K562 (cell line): ENCODE data around the gene CLPSL2. TPM values are rescaled to one million over a fixed set of nuclear protein-coding genes. Genes with fewer than 3 reads are reported as not detected.

Source experiments
- ARNT ChIP-seq, 2 experiments: fragments of 450-650 bp; IDR thresholded peaks; 2 replicates each; pipeline ENCODE4 v1.6.1; 2016; ENCODE audit warnings: mild to moderate bottlenecking in 1 of 2
- BCOR ChIP-seq: fragments of 450-650 bp; IDR thresholded peaks from 2 replicates; pipeline ENCODE4 v1.6.1; 2016
- CBFA2T2 ChIP-seq: fragments of 450-650 bp; conservative IDR thresholded peaks from 2 replicates; pipeline ENCODE4 v1.6.1; 2017; ENCODE audit warnings: mild to moderate bottlenecking
- CHCHD3 ChIP-seq: fragments of 250-450 bp; sonication (Bioruptor Pico); IDR thresholded peaks from 2 replicates; pipeline ENCODE4 v2.1.2; 2022; ENCODE audit warnings: mild to moderate bottlenecking
- DNMT1 ChIP-seq: fragments of 450-650 bp; IDR thresholded peaks from 2 replicates; pipeline ENCODE4 v1.6.1; 2016; ENCODE audit warnings: antibody characterized with exemption, mild to moderate bottlenecking
- E2F3 ChIP-seq: fragments of 250-450 bp; sonication (Bioruptor Pico); IDR thresholded peaks from 2 replicates; pipeline ENCODE4 v1.4.0; 2020; ENCODE audit warnings: mild to moderate bottlenecking
- ESRRA ChIP-seq: fragments of 450-650 bp; IDR thresholded peaks from 2 replicates; pipeline ENCODE4 v1.6.1; 2014; ENCODE audit warnings: low read depth, mild to moderate bottlenecking, moderate library complexity, borderline replicate concordance
- FUS ChIP-seq: fragments of 200-400 bp; formaldehyde crosslinking; optimal IDR thresholded peaks from 2 replicates; pipeline ENCODE3; 2017; ENCODE audit warnings: low read depth, low read length
- GTF2A2 ChIP-seq: IDR thresholded peaks from 2 replicates; pipeline ENCODE4 v1.6.1; 2016; ENCODE audit warnings: mild to moderate bottlenecking, missing genetic modification characterization, missing compliant biosample characterization
- HDAC8 ChIP-seq: fragments of 450-650 bp; IDR thresholded peaks from 2 replicates; pipeline ENCODE4 v1.6.1; 2016; ENCODE audit warnings: mild to moderate bottlenecking, missing genetic modification characterization, moderate library complexity, missing compliant biosample characterization
- MAFK ChIP-seq: IDR thresholded peaks from 2 replicates; pipeline ENCODE4 v1.6.1; 2011; ENCODE audit warnings: low read length, improper control_type of control experiment
- MCM7 ChIP-seq, 2 experiments: fragments of 450-650 bp; IDR thresholded peaks; 2 replicates each; pipeline ENCODE4 v1.6.1; 2016 to 2018
- MTA3 ChIP-seq: fragments of 450-650 bp; formaldehyde crosslinking; IDR thresholded peaks from 2 replicates; pipeline ENCODE4 v1.6.1; 2017; ENCODE audit warnings: mild to moderate bottlenecking, borderline replicate concordance
- NBN ChIP-seq: fragments of 450-650 bp; IDR thresholded peaks from 2 replicates; pipeline ENCODE4 v1.6.1; 2016; ENCODE audit warnings: low read depth, mild to moderate bottlenecking
- NR4A1 ChIP-seq, 2 experiments: fragments of 250-450 bp in 1 of 2; fragments of 450-650 bp in 1 of 2; sonication (Bioruptor Pico) in 1 of 2; IDR thresholded peaks; 2 replicates each; pipeline versions ENCODE4 v1.4.0 to v1.6.1; 2016 to 2020; ENCODE audit warnings: mild to moderate bottlenecking in 2 of 2, missing compliant biosample characterization in 1 of 2, missing genetic modification characterization in 1 of 2, moderate library complexity in 1 of 2
- PHB2 ChIP-seq: fragments of 450-650 bp; IDR thresholded peaks from 2 replicates; pipeline ENCODE4 v1.6.1; 2017; ENCODE audit warnings: low read depth
- PHF21A ChIP-seq: fragments of 450-650 bp; IDR thresholded peaks from 2 replicates; pipeline ENCODE4 v1.6.1; 2017; ENCODE audit warnings: low read depth, borderline replicate concordance
- POLR2H ChIP-seq: IDR thresholded peaks from 2 replicates; pipeline ENCODE4 v1.6.1; 2016; ENCODE audit warnings: missing genetic modification characterization, low read depth, mild to moderate bottlenecking, control low read depth, missing compliant biosample characterization, moderate library complexity
- ZHX1 ChIP-seq: fragments of 150-350 bp; conservative IDR thresholded peaks from 2 replicates; pipeline ENCODE4 v1.6.1; 2014; ENCODE audit warnings: low read length
- ZNF232 ChIP-seq: sonication (generic); formaldehyde crosslinking; IDR thresholded peaks from 2 replicates; pipeline ENCODE4 v1.8.0; 2022; ENCODE audit warnings: mild to moderate bottlenecking, missing genetic modification reagents
- ZNF75A ChIP-seq: fragments of 450-650 bp; formaldehyde crosslinking; IDR thresholded peaks from 2 replicates; pipeline ENCODE4 v1.4.0; 2020; ENCODE audit warnings: mild to moderate bottlenecking
- ZZZ3 ChIP-seq: fragments of 450-650 bp; IDR thresholded peaks from 2 replicates; pipeline ENCODE4 v1.6.1; 2016; ENCODE audit warnings: antibody characterized with exemption, mild to moderate bottlenecking, moderate library complexity
- polyA plus RNA-seq, 8 experiments: library from polyadenylated mRNA; depleted of rRNA in 4 of 8; stranded (reverse) in 5 of 8; unstranded in 3 of 8; fragments of >200 nt; fragmentation: Nextera tagmentation in 2 of 8; fragmentation: Illumina TruSeq in 1 of 8; extraction: Ambion mirVana in 2 of 8; extraction: Trizol in 1 of 8; gene quantifications; 2 replicates each; pipeline versions ENCODE4 v1.2.1 to v1.2.3, GENCODE V29; 2011 to 2014; ENCODE audit warnings: inconsistent platforms in 1 of 8, missing spikeins in 1 of 8
- total RNA-seq, 7 experiments: library from RNA; depleted of rRNA in 6 of 7; stranded (reverse); fragments of >200 nt in 6 of 7; fragmentation: Illumina TruSeq in 2 of 7; extraction: Trizol in 2 of 7; gene quantifications; 2 replicates each; pipeline versions ENCODE4 v1.2.1 to v1.2.3, GENCODE V29; 2011 to 2021; ENCODE audit warnings: low replicate concordance in 1 of 7
- TF ChIP-seq, protein P1 (sequence below): IDR thresholded peaks from 3 replicates; pipeline ENCODE4 v1.6.1; 2011; ENCODE audit warnings: borderline replicate concordance, mild to moderate bottlenecking, moderate library complexity; ENCODE audit not compliant: insufficient read length; ENCODE audit errors: extremely low read depth
- TF ChIP-seq, protein P2 (sequence below): fragments of 450-650 bp; formaldehyde crosslinking; IDR thresholded peaks from 2 replicates; pipeline ENCODE4 v1.4.0; 2020; ENCODE audit warnings: mild to moderate bottlenecking, moderate library complexity

Gene CLPSL2
- total and polyA plus RNA-seq, 9 of the 15 experiments (the other 6 are each of a cell fraction or from before 2014, with no cell fraction given) = not detected

DNA sequence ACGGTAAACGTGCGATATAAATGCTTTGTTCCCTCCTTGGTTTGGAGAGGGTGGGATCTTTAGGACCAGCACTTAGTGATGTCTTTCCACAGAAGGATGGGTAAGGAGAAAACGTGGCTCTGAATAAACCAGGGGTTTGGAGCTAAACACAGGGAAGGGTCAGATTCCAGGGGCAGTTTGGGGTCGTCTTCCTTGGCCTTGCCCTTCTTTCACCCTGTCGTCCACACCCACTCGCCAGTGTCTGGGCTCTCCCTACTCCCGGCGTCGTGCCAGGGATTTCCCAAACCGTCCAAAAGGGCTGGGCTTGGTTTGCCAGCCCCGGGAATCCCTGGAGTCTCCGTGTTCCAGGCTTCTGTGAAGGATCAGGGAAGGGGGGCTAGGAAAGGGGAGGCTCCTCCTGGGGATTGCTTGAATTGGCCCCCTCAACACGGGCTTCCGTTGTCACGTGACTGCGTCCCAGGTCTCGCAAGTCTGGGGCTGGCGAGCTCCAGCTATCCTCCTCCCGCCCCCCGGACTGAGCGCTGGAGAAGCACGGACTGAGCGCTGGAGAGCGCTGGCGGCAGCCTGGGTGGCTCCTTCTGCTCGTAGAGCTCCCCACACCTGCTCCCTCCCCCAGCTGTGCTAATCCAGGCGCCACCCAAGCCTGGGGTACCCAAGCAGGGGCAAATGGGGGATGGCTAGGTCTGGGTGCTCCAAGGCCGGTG lies 49.0 kb upstream of the CLPSL2 start (continued):
- peak; percentile 88 for TF ChIP-seq CBFA2T2
- no peak for TF ChIP-seq GTF2A2
- peak; percentile 8; the same call in 1 of the 2 replicates for TF ChIP-seq MTA3
- no peak for TF ChIP-seq ZNF75A (CRISPR knock-in tag)
- no peak for TF ChIP-seq HDAC8 (tag)
- TF ChIP-seq ZNF232 = no peak
- no peak for TF ChIP-seq CHCHD3 (CRISPR knock-in tag)
- TF ChIP-seq, protein P1, sequence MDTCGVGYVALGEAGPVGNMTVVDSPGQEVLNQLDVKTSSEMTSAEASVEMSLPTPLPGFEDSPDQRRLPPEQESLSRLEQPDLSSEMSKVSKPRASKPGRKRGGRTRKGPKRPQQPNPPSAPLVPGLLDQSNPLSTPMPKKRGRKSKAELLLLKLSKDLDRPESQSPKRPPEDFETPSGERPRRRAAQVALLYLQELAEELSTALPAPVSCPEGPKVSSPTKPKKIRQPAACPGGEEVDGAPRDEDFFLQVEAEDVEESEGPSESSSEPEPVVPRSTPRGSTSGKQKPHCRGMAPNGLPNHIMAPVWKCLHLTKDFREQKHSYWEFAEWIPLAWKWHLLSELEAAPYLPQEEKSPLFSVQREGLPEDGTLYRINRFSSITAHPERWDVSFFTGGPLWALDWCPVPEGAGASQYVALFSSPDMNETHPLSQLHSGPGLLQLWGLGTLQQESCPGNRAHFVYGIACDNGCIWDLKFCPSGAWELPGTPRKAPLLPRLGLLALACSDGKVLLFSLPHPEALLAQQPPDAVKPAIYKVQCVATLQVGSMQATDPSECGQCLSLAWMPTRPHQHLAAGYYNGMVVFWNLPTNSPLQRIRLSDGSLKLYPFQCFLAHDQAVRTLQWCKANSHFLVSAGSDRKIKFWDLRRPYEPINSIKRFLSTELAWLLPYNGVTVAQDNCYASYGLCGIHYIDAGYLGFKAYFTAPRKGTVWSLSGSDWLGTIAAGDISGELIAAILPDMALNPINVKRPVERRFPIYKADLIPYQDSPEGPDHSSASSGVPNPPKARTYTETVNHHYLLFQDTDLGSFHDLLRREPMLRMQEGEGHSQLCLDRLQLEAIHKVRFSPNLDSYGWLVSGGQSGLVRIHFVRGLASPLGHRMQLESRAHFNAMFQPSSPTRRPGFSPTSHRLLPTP = no peak
- 0 out of 2 replicates have a peak, but pooled peaks have one; percentile 40 for TF ChIP-seq NBN
- no peak; the same call in 1 of the 2 replicates for TF ChIP-seq BCOR
- no peak for TF ChIP-seq NR4A1 (CRISPR knock-in tag; IDR thresholded peaks at IDR 0.05)
- peak; percentile 35; the same call in 1 of the 2 replicates for TF ChIP-seq NR4A1 (tag; IDR thresholded peaks at IDR 0.05)
- no peak for TF ChIP-seq PHB2
- TF ChIP-seq ZHX1 = no peak
- no peak; the same call in 1 of the 2 replicates for TF ChIP-seq MAFK
- TF ChIP-seq POLR2H (tag) = no peak
- TF ChIP-seq DNMT1 = no peak
- TF ChIP-seq ZZZ3 = no peak
- TF ChIP-seq MCM7 (IDR thresholded peaks at IDR 0.05) = no peak
- peak; percentile 49; the same call in 1 of the 2 replicates for TF ChIP-seq PHF21A
- no peak for TF ChIP-seq ARNT (IDR thresholded peaks at IDR 0.05)
- no peak for TF ChIP-seq FUS
- TF ChIP-seq ESRRA = no peak
- no peak; the same call in 1 of the 2 replicates for TF ChIP-seq E2F3 (CRISPR knock-in tag)
- TF ChIP-seq, protein P2, sequence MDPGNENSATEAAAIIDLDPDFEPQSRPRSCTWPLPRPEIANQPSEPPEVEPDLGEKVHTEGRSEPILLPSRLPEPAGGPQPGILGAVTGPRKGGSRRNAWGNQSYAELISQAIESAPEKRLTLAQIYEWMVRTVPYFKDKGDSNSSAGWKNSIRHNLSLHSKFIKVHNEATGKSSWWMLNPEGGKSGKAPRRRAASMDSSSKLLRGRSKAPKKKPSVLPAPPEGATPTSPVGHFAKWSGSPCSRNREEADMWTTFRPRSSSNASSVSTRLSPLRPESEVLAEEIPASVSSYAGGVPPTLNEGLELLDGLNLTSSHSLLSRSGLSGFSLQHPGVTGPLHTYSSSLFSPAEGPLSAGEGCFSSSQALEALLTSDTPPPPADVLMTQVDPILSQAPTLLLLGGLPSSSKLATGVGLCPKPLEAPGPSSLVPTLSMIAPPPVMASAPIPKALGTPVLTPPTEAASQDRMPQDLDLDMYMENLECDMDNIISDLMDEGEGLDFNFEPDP (CRISPR knock-in tag) = no peak
